A673 (cell line): Measurements from ENCODE around the gene EPB41L4A. TPM values are rescaled to one million over a fixed set of nuclear protein-coding genes. Genes with fewer than 3 reads are reported as not detected.

ENCODE experiments used
- BruUV-seq: library from RNA; stranded (reverse); fragments of 400-500 nt; replicated peaks from 2 replicates; lab custom pipeline; 2021; lab: Mats Ljungman, UMichigan
- CTCF ChIA-PET: fragments of 300-600 bp; sonication (Branson Sonifier 250); formaldehyde crosslinking; loops from one replicate; lab custom pipeline; 2022; ENCODE audit warnings: antibody characterized with exemption; lab: Charles Lee
- POLR2A ChIA-PET: fragments of 300-600 bp; sonication (Branson Sonifier 250); formaldehyde crosslinking; loops from one replicate; lab custom pipeline; 2022; ENCODE audit warnings: antibody characterized with exemption; ENCODE audit not compliant: low non-redundant PET; lab: Charles Lee
- DNase-seq: peaks from one replicate; pipeline ENCODE4 v3.0.0-alpha.2; 2015; ENCODE audit warnings: low spot score
- H3K27ac ChIP-seq: fragments of 200-600 bp; sonication (generic); 2 replicates; pipeline ENCODE4 v1.5.1; 2016; ENCODE audit warnings: mixed run types, low read depth, mild to moderate bottlenecking, mixed read lengths, antibody characterized with exemption, low read length; ENCODE audit not compliant: poor library complexity, severe bottlenecking
- H3K27me3 ChIP-seq: fragments of 200-600 bp; sonication (generic); replicated peaks from 2 replicates; pipeline ENCODE4 v1.6.1; 2017; ENCODE audit warnings: mixed run types, low read depth, mild to moderate bottlenecking, mixed read lengths, antibody characterized with exemption, low read length; ENCODE audit not compliant: insufficient read depth, poor library complexity
- H3K36me3 ChIP-seq: fragments of 200-600 bp; sonication (generic); 2 replicates; pipeline ENCODE4 v1.6.1; 2016; ENCODE audit warnings: mixed run types, mild to moderate bottlenecking, mixed read lengths, antibody characterized with exemption, low read length; ENCODE audit not compliant: insufficient read depth, poor library complexity, severe bottlenecking
- H3K4me1 ChIP-seq: fragments of 200-600 bp; sonication (generic); 2 replicates; pipeline ENCODE4 v1.6.1; 2017; ENCODE audit warnings: mixed run types, mild to moderate bottlenecking, mixed read lengths, antibody characterized with exemption, low read length; ENCODE audit not compliant: insufficient read depth, poor library complexity, severe bottlenecking
- H3K4me3 ChIP-seq: fragments of 200-600 bp; sonication (generic); 2 replicates; pipeline ENCODE4 v1.5.1; 2016; ENCODE audit warnings: low read depth, mixed run types, mild to moderate bottlenecking, mixed read lengths, low read length; ENCODE audit not compliant: poor library complexity, severe bottlenecking
- H3K9me3 ChIP-seq: fragments of 200-600 bp; sonication (generic); 2 replicates; pipeline ENCODE4 v1.6.1; 2016; ENCODE audit warnings: mixed run types, low read depth, mild to moderate bottlenecking, mixed read lengths, antibody characterized with exemption, low read length; ENCODE audit not compliant: poor library complexity, severe bottlenecking
- EZH2 ChIP-seq: fragments of 200-600 bp; sonication (generic); IDR thresholded peaks from 2 replicates; pipeline ENCODE4 v1.6.1; 2017; ENCODE audit warnings: borderline replicate concordance, low read depth, mild to moderate bottlenecking, mixed read lengths, antibody characterized with exemption, low read length; ENCODE audit not compliant: poor library complexity, severe bottlenecking
- intact Hi-C: fragments of 100-400 bp; cut with micrococcal nuclease; formaldehyde crosslinking; loops from one replicate; pipeline ENCODE4 v1.10.0; 2022; ENCODE audit not compliant: unreplicated experiment
- total RNA-seq: library from RNA; stranded (reverse); gene quantifications from 2 replicates; pipeline ENCODE4 v1.2.3, GENCODE V29; 2021
- TF ChIP-seq, protein P1 (sequence below): fragments of 300-800, 200-600 bp; sonication (generic); conservative IDR thresholded peaks from 2 replicates; pipeline ENCODE4 v1.5.1; 2017; ENCODE audit warnings: low read depth, mild to moderate bottlenecking, antibody characterized with exemption, low read length, moderate library complexity, mixed read lengths

EPB41L4A gene
- total RNA-seq, 1 experiment from 2014 or later: not detected

GRCh38 chr5:112386766-112387165, 32.3 kb downstream of the EPB41L4A start:
- ChIA-PET CTCF (no interaction called here), POLR2A (no interaction called here)
- H3K4me1 ChIP-seq: no peaks in the 10 kb centered on the region
- intact Hi-C loops: no loop called here
- no TSS peak for BruUV-seq
- H3K4me3 ChIP-seq: no peak overlapping the region
- H3K9me3 ChIP-seq: no peaks in the 10 kb centered on the region
- no peak for TF ChIP-seq EZH2
- TF ChIP-seq, protein P1, sequence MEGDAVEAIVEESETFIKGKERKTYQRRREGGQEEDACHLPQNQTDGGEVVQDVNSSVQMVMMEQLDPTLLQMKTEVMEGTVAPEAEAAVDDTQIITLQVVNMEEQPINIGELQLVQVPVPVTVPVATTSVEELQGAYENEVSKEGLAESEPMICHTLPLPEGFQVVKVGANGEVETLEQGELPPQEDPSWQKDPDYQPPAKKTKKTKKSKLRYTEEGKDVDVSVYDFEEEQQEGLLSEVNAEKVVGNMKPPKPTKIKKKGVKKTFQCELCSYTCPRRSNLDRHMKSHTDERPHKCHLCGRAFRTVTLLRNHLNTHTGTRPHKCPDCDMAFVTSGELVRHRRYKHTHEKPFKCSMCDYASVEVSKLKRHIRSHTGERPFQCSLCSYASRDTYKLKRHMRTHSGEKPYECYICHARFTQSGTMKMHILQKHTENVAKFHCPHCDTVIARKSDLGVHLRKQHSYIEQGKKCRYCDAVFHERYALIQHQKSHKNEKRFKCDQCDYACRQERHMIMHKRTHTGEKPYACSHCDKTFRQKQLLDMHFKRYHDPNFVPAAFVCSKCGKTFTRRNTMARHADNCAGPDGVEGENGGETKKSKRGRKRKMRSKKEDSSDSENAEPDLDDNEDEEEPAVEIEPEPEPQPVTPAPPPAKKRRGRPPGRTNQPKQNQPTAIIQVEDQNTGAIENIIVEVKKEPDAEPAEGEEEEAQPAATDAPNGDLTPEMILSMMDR: no peak
- no peak overlapping the region for H3K27ac ChIP-seq
- peaks cover 4% of the 10 kb centered on the region for H3K27me3 ChIP-seq
- H3K36me3 ChIP-seq: no peaks in the 10 kb centered on the region
- DNase-seq: no peak

DNA sequence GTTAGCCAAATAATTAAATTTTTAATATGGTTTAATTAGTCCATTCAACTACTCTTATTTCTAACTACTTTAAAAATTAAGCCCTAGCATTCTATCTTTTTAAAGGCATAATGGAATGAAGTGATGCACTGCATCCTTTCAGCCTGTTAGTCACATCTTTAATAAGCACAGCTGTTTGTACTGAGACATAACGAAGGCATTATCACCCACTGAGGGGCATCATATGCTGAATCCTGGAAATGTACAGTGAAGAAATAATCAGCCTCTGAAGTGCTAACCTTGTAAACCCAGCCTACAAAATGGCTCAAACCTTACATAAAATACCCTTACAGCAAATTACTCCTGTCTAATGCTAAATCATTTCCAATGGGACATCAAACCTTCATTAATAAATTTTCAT, 33.1 kb downstream of the EPB41L4A start:
- ChIA-PET CTCF (no interaction called here), POLR2A (no interaction called here)
- intact Hi-C loops: no loop called here
- no peaks in the 10 kb centered on the region for H3K9me3 ChIP-seq
- H3K27ac ChIP-seq: no peak overlapping the region
- no TSS peak for BruUV-seq
- H3K4me1 ChIP-seq: no peaks in the 10 kb centered on the region
- H3K36me3 ChIP-seq: no peaks in the 10 kb centered on the region
- DNase-seq: no peak
- no peak for TF ChIP-seq EZH2
- TF ChIP-seq, protein P1: no peak
- H3K27me3 ChIP-seq: peaks cover 4% of the 10 kb centered on the region
- no peak overlapping the region for H3K4me3 ChIP-seq

GRCh38 chr5:112385566-112385965, 33.5 kb downstream of the EPB41L4A start:
- Histone ChIP-seq H3K9me3 (no peaks in the 10 kb centered on the region), H3K36me3 (no peaks in the 10 kb centered on the region), H3K27me3 (peaks cover 4% of the 10 kb centered on the region), H3K4me1 (no peaks in the 10 kb centered on the region), H3K4me3 (no peak overlapping the region), H3K27ac (no peak overlapping the region)
- BruUV-seq: no TSS peak
- no peak for TF ChIP-seq EZH2
- TF ChIP-seq, protein P1: no peak
- POLR2A ChIA-PET: no interaction called here
- intact Hi-C loops: no loop called here
- CTCF ChIA-PET: no interaction called here
- DNase-seq: no peak
